Measurements from ENCODE around the gene HNRNPA0. TPM values are rescaled to one million over a fixed set of nuclear protein-coding genes. Genes with fewer than 3 reads are reported as not detected.
A peak's percentile ranks its signal among the peaks of the same experiment; 100 is the strongest.

Gene HNRNPA0
- total RNA-seq (2014; rRNA removed; shearing (Covaris generic)), result 33.0 and 39.9 TPM in 2 replicates
- polyA plus RNA-seq (2016; fragmentation: Nextera tagmentation; extraction: Ambion mirVana), result 15.1 and 15.9 TPM in 2 replicates
- long read RNA-seq, full-length matches to known transcripts, result 9 of 9 reads
- long read RNA-seq, partial matches to known transcripts, result 0 of 9 reads
- long read RNA-seq, other reads (novel, unspliced or antisense), result 0 of 9 reads

DNA sequence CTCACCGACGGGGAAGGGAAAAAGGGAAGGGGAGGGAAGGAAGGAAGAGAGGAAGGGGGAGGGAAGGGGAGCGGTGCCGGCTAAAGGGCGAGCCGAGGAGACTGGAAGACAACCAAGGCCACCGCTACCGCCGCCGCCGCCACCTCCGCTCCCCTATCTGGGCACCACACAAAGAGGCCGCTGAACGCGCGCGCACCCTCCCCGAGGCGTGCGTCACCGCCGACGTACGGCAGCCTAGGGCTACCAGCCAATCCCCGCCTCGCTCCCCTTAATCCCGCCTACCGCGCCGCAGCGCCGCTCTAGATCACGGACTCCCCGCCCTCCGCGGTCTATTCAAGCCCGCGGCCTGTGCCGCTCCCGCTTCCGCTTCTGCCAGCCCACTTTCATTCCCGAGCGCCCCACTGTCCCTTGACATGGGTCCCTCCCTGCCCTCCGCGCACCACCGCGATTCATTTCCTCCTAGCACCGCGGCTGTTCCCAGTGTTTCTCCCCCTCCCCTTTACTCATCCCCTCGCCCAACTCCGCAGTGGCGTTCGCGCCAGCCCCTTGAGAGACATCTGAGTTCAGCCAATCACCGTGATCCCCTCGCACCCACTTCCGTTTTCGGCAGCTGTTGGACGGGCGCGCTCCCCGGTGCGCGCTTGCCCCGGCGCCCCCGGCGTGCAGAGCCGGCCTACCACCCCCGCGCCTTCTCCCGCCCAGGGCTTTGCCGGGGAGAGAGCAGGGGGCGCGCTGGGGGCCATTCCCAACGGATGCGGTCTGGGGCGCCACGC, at the start of gene HNRNPA0:
TSS of gene HNRNPA0 (minus strand) at position 176 of the 773 bp plus-strand sequence. CDS start 297 bp downstream, outside the sequence.
- TF ChIP-seq POLR2AphosphoS5 (IDR thresholded peaks at IDR 0.05; ENCODE audit: low read depth) (peak; percentile 82), ZNF114 (CRISPR knock-in tag; IDR thresholded peaks at IDR 0.05) (no peak), CREB1 (CRISPR knock-in tag; IDR thresholded peaks at IDR 0.05; ENCODE audit: low read depth) (peak; percentile 92), JUNB (IDR thresholded peaks at IDR 0.05; ENCODE audit: unreplicated experiment) (no peak)
- TF ChIP-seq, protein P1, sequence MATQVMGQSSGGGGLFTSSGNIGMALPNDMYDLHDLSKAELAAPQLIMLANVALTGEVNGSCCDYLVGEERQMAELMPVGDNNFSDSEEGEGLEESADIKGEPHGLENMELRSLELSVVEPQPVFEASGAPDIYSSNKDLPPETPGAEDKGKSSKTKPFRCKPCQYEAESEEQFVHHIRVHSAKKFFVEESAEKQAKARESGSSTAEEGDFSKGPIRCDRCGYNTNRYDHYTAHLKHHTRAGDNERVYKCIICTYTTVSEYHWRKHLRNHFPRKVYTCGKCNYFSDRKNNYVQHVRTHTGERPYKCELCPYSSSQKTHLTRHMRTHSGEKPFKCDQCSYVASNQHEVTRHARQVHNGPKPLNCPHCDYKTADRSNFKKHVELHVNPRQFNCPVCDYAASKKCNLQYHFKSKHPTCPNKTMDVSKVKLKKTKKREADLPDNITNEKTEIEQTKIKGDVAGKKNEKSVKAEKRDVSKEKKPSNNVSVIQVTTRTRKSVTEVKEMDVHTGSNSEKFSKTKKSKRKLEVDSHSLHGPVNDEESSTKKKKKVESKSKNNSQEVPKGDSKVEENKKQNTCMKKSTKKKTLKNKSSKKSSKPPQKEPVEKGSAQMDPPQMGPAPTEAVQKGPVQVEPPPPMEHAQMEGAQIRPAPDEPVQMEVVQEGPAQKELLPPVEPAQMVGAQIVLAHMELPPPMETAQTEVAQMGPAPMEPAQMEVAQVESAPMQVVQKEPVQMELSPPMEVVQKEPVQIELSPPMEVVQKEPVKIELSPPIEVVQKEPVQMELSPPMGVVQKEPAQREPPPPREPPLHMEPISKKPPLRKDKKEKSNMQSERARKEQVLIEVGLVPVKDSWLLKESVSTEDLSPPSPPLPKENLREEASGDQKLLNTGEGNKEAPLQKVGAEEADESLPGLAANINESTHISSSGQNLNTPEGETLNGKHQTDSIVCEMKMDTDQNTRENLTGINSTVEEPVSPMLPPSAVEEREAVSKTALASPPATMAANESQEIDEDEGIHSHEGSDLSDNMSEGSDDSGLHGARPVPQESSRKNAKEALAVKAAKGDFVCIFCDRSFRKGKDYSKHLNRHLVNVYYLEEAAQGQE (IDR thresholded peaks at IDR 0.05; ENCODE audit: unreplicated experiment), result peak; percentile 28
- TF ChIP-seq, protein P2, sequence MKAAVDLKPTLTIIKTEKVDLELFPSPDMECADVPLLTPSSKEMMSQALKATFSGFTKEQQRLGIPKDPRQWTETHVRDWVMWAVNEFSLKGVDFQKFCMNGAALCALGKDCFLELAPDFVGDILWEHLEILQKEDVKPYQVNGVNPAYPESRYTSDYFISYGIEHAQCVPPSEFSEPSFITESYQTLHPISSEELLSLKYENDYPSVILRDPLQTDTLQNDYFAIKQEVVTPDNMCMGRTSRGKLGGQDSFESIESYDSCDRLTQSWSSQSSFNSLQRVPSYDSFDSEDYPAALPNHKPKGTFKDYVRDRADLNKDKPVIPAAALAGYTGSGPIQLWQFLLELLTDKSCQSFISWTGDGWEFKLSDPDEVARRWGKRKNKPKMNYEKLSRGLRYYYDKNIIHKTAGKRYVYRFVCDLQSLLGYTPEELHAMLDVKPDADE (IDR thresholded peaks at IDR 0.05), result 0 out of 2 replicates have a peak, but pooled peaks have one; percentile 49
- TF ChIP-seq, protein P3, sequence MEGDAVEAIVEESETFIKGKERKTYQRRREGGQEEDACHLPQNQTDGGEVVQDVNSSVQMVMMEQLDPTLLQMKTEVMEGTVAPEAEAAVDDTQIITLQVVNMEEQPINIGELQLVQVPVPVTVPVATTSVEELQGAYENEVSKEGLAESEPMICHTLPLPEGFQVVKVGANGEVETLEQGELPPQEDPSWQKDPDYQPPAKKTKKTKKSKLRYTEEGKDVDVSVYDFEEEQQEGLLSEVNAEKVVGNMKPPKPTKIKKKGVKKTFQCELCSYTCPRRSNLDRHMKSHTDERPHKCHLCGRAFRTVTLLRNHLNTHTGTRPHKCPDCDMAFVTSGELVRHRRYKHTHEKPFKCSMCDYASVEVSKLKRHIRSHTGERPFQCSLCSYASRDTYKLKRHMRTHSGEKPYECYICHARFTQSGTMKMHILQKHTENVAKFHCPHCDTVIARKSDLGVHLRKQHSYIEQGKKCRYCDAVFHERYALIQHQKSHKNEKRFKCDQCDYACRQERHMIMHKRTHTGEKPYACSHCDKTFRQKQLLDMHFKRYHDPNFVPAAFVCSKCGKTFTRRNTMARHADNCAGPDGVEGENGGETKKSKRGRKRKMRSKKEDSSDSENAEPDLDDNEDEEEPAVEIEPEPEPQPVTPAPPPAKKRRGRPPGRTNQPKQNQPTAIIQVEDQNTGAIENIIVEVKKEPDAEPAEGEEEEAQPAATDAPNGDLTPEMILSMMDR (conservative IDR thresholded peaks at IDR 0.05; ENCODE audit: low read depth in 2 of 2), result 0 out of 4 replicates have a peak, but pooled peaks of 1 of the 2 experiments have one; percentile 6
- Histone ChIP-seq H3K79me2 (replicated peaks; ENCODE audit: insufficient read depth) (peaks cover 48% of the 10 kb centered on the region), H3K36me3 (ENCODE audit: insufficient read depth) (no peaks in the 10 kb centered on the region), H3K4me1 (ENCODE audit: insufficient read depth) (peaks cover 15% of the 10 kb centered on the region), H3F3A (replicated peaks; ENCODE audit: low read depth) (no peaks in the 10 kb centered on the region), H3K27me3 (ENCODE audit: insufficient read depth) (no peaks in the 10 kb centered on the region), H3K4me2 (peak within 1 kb of the TSS; percentile 86), H3K27ac (ENCODE audit: low read depth) (peak within 1 kb of the TSS; percentile 99), H2AFZ (peak within 1 kb of the TSS; percentile 91), H4K20me1 (replicated peaks; ENCODE audit: insufficient read depth) (peaks cover 32% of the 10 kb centered on the region), H3K9me2 (ENCODE audit: insufficient read depth) (no peaks in the 10 kb centered on the region), H3K4me3 (peak within 1 kb of the TSS; percentile 61)
- ATAC-seq (peak; percentile 85), DNase-seq (ENCODE audit: low spot score) (peak; percentile 98)
- Mint-ChIP-seq H3K9me3 (no peaks in the 10 kb centered on the region; the same call in 2 of the 3 replicates), H3K4me1 (peaks cover 18% of the 10 kb centered on the region), H3K27me3 (ENCODE audit: insufficient read depth, low read depth, poor library complexity) (peaks cover 8% of the 10 kb centered on the region), H3K27ac (peak within 1 kb of the TSS; percentile 100), H3K36me3 (ENCODE audit: low read depth) (peaks cover 42% of the 10 kb centered on the region), H3K4me3 (peak within 1 kb of the TSS; percentile 92)

Measured in GM23338 (cell line).